HG02938 (cell line): ENCODE data around the gene FAM133A.
A peak's percentile ranks its signal among the peaks of the same experiment; 100 is the strongest.

Experiments
- ATAC-seq: cut with Tn5 transposase; IDR thresholded peaks from one replicate; pipeline ENCODE4 v1.9.1; 2021; ENCODE audit warnings: mild to moderate bottlenecking, moderate library complexity; ENCODE audit not compliant: unreplicated experiment

The FAM133A gene

DNA sequence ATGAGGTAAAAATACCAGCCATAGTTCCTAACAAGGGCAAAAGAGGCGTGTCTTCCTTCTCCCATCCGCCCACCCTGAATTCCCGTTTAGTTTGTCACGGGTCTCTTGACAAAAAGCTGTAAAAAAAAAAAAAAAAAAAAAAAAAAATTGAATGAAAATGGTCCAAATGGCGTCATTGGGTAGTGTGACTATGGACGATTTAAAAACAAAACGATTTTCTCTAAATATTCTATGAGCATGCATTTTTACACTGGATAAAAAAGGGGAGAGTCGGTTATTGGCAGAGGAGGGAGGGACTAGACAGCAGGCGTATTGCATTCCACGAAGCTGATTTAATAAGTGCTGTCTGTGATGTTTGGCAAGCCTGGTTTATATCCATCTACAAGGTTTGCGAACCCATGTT lies at the start of gene FAM133A:
FAM133A (plus strand) TSS at position 338 of the 403 bp plus-strand sequence. CDS start 35,214 bp downstream, outside the sequence.
- no peak for ATAC-seq

DNA sequence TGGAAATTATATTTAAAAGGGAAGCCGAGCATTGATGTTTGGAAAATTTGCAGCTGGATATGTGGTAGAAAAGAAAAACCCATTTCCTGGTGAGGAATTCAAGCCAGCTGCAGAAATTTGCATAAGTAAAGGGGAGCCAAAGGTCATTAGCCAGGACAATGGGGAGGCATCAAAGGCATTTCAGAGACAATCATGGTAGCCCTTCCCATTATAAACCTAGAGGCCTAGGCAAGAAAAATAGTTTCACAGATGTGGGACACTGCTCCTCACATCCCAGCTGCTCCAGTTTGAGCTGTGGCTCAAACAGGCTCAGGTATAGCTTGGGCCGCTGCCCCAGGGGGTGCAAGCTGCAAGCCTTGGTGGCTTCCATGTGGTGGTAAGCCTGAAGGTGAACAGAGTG lies 36.4 kb upstream of the FAM133A start:
- ATAC-seq: no peak

DNA sequence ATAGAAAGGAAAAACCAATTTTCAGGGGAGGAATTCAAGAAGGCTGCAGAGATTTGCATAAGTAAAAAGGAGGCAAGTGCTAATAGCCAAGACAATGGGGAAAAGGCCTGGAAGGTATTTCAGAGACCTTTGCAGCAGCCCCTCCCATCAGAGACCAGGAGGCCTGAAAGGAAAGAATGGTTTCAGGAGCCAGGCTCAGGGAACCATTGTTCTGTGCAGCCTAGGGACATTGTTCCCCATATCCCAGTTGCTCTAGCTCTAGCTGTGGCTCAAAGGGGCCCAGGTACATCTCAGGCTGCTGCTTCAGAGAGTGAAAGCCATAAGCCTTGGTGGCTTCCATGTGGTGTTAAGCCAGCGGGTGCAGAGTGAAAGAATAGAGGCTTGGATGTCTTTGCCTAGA lies 24.6 kb upstream of the FAM133A start:
- no peak for ATAC-seq

DNA sequence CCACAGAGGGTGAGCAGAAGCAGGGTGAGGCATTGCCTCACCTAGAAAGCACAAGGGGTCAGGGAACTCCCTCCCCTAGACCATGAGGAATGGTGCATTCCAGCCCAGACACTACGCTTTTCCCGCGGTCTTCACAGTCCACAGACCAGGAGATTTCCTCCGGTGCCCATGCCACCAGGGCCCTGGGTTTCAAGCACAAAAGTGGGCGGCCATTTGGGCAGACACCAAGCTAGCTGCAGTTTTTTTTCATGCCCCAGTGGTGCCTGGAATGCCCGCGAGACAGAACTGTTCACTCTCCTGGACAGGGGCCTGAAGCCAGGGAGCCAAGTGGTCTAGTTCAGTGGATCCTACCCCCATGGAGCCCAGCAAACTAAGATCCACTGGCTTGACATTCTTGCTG lies 13.4 kb upstream of the FAM133A start:
- ATAC-seq: no peak

DNA sequence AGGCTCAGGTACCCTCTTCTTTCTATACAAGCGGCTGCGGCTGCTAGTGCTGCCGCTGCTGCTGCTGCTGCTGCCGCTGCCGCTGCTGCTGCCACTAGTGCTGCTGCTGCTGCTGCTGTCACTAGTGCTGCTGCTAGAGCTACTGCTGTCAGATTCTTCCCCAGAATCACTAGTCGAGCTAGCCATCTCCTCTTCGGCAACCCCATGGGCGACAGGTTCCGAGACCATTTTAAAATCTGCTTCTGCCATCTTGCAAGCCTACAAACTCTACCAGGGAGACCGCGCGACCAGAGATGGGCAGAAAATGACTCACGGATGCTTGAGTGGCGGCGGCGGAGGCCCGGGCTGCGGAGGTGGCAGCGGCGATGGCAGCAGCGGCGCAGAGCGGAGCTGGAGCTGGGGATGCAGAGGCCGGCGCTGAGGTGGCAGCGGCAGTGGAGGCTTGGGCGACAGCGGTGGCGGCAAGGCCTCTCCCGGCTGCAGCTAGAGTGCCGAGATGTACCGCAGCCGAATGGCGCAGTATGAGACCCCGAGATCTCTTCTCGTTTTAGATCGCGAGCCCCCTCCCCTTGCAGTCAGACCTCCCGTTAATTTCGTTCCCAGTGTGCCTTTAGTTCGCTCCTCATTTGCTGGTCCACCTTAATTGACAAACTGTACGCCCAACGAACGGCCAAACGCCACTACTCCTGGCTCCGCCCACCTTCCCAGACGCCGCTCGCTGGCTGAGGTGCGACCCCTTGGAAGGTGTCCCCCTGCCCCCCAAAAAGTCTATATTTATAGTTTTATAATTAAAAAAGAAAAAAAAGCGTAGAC lies 744 bp upstream of the FAM133A start, which contains the start of gene NAP1L3:
NAP1L3 (minus strand) TSS at position 523 of the 813 bp plus-strand sequence; CDS start at position 249, 274 bp downstream.
- ATAC-seq: peak; percentile 80

DNA sequence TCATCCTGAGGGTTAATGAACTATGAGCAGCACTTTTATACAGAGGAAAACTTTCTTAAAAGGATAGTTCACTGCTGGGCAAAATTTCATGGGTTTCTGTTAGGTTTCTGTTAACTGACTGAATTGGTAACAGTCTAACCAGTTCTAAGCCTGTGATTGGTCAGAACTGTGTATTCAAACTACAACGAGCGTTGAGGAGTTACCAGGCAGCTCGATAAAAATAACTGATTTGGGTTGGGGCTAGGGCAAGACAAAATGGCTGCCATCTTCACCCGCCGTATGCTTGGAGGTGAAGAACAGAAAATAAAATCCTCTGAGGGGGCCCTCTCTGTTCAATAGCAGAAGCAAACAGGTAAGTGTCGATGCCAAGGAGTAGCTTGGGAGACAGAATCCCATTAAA lies 22.0 kb downstream of the FAM133A start:
- no peak for ATAC-seq

DNA sequence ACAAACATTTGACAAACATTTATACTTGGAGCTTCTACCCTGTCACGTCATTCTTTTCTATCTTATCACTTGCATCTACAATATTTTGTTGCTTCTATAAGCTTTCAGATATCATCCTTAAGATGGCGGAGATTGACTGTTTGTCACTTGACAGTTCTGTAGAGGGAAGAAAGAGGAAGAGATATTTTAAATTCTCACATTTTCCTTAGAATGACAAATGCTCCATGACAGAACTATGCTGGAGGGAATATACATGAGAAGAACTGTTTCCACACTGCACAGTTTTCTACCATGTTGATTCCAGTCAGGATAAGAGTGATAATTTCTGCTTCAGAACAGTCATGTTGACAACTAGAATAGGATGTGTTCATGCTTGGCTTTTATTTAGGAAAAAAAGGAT lies 29.7 kb downstream of the FAM133A start:
- no peak for ATAC-seq

DNA sequence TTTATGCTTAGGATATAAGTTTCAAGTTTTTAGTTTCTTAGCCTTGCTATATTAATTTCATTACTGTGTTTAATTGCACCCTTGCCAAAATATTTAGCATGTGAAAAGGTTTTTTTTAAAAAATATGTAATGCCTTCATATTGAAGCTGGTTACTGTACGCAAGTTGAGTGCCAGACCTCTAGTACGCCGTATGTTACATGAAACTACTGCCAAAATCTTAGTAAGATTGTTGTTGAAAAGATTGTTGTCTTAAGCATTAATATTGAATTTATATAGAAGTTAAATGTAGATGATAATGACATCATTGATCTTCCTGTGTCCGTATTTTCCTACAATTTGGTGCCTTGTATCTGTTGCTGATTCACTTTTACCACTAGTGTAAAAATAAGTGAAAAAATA lies 37.1 kb downstream of the FAM133A start:
- ATAC-seq: no peak

DNA sequence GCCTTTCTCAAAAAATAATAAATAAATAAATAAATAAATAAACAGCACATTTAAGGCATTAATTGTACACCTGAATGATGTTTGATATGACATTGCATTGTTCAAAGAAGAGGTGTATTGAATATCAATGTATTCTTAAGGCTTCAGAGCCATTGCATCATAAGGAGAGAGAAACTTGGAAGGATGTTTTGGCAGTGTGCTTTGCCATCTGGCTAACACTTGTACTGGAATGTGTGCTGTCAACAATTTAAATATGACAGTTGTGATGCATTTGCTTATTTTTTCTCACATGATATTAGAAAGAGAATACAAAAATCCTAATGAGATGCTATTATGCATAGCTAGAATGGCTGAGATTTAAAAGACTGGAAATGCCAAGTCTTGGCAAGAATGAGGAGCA lies 67.8 kb downstream of the FAM133A start:
- ATAC-seq: no peak

DNA sequence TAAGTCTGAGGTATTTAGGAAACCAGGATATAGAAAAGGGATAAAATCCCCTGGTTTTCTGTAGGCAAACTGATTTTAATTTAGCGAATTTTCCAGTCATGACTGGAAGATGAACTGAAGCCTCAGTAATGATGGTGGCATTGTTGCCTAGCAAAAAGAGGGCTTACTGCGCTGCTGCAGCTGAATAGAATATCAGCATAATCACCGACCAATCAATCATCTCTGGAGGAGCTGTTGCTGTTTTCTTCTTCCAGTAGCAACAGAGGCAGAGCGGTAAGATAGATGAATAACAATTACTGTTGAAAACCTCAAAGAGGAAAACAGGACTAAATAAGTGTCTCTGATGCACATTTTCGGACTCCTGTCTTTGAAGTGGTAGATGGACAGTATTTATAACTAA lies 86.2 kb downstream of the FAM133A start:
- no peak for ATAC-seq
